Fibroblast of peridontal ligament (primary cell): ENCODE results near the gene SPC24.
A peak's percentile ranks its signal among the peaks of the same experiment; 100 is the strongest.
"Not testable (repeated sequence)": the region's sequence is repeated elsewhere in the genome, so short reads cannot be mapped to it uniquely, and the experiment has no call there.

Experiments used
- DNase-seq: peaks from one replicate; pipeline ENCODE4 v3.0.0-alpha.2; 2010; ENCODE audit errors: extremely low read depth

The SPC24 gene

GRCh38 chr19:11191934-11192333 lies 36.4 kb upstream of the SPC24 start:
- DNase-seq = no peak

DNA sequence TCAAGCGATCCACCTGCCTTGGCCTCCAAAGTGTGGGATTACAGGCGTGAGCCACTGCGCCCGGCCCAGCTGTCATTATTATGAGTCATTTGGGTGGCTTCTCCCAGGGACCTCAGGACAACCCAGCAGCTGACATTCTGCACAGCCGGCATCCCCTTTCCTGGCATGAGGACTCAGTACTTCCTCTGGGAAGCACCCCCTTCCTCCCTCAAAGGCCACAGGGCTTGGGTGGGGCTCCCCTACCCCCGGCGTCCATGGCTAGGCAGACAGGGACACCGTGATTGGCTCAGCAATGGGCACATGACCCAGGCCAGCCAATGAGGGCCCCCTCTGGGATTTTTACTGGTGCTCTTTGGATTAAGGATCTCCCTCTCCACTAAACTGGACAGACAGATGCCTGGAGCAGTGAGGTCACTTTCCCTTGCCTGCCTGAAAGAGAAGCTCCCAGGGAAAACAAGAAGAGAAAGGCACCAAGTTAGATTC lies 35.7 kb upstream of the SPC24 start:
- peak; percentile 75 for DNase-seq

DNA sequence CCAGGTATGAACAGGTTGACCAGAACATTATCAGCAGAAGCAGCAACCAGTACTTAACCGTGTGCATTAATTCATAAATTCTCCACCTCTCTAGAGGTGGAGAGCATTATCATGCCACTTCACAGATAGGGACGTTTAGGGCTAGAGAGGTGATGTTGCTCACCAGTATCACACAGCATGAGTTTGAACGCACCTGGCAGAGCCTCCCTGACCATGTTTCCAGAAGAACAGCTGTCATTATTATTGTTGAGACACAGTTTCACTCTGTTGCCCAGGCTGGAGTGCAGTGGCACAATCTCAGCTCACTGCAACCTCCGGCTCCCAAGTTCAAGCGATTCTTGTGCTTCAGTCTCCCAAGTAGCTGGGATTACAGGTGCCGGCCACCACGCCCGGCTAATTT lies 34.9 kb upstream of the SPC24 start:
- DNase-seq = no peak

DNA sequence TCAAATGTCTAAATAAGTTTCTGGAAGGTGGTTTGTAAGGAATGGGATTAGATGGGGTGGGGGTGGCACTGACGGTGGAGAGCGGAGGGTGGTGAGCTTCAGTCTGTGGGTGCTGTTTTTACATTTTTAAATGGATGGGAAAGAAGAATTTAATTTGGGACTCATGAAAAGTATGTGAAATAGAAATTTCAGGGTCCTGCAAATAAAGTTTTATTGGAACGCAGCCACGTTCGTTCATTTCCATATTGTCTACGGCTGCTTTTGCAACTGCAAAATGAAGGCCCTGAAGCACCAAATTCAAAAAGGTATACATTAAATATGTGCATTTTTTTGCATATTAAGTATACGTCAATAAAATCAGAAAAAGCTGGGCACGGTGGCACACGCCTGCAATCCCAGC lies 31.9 kb upstream of the SPC24 start:
- DNase-seq = no peak

DNA sequence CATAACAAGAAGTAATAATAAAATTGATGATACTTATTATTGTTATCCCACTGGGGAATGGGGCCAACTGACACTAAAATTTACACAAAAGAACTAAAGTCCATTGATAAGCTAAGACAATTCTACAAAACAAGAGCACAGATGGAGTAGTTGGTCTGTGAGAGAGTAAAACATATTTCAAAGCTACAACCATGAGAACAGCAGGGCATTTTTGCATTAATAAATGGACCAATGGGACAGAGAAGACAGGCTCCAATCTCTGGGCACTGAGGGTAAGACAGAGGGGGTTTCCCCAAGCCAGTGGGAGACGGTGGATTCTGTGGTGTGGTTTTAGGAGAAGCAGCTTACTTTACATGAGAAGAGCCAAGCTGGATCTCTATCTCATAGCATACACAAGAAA lies 27.4 kb upstream of the SPC24 start:
- no peak for DNase-seq

DNA sequence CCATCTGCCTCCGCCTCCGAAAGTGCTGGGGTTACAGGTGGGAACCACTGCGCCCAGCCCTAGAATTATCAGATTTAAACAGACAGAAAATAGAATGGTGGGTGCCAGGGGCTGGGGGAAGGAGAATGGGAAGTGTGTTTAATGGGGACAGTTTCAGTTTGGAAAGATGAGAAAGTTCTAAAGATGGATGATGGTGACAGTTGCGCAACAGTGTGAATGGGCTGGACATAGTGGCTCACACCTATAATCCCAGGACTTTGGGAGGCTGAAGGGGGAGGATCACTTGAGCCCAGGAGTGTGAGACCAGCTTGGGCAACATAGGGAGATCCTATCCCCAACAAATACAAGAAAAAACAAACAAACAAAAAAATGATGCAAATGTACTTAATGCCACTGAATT lies 25.9 kb upstream of the SPC24 start:
- no peak for DNase-seq

DNA sequence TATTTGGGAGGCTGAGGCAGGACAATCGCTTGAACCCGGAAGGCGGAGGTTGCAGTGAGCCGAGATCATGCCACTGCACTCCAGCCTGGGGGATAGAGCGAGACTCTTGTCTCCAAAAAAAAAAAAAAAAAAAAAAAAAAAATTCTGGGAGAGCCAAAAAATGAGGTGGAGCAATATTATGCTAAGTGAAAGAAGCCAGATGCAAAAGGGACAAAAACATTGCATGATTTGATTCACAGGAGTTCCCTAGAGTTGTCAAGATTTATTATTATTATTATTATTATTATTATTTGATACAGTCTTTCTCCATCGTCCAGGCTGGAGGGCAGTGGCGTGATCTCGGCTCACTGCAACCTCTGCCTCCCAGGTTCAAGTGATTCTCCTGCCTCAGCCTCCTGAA lies 25.4 kb upstream of the SPC24 start:
- DNase-seq = not testable (repeated sequence)

DNA sequence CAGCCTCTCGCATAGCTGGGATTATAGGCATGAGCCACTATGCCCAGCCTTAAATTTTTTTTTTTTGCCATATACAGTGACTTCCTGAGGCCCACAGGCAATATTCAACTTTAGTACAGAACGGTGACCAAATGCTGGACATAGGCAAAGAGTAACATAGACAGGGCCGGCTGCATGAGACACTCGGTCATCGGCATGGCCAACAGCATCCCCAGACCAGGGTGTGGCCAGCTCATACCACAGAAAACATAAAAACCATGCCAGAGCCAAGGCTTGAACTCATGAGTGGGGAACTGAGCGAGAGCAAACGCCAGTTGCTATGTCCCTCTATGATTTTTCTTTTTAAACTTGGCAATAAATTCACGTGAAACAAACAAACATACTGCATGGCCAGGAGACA lies 24.8 kb upstream of the SPC24 start:
- DNase-seq = no peak

DNA sequence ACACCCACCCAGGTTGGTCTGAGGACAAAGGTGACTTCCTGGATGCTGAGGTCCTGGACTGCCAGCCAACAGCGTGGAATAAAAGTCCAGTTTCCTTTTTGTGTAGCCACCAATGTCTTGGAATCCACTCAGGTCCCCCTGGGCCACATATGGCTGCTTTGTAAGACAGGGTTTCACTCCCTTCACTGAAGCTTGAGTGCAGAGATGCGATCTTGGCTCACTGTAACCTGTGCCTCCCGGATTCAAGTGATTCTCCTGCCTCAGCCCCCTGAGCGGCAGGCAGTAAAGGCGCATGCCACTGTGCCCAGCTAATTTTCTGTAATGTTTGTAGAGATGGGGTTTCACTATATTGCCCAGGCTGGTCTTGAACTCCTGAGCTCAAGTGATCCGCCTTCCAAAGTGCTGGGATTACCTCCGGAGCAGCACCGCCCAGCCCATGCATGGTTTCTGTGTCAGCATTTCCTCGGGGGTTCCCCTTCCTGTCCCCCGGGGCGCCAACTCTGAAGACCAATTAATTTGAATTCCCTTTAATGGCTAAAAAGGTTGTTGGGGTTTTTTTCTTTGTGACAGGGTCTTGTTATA lies 24.2 kb upstream of the SPC24 start:
- DNase-seq = no peak

DNA sequence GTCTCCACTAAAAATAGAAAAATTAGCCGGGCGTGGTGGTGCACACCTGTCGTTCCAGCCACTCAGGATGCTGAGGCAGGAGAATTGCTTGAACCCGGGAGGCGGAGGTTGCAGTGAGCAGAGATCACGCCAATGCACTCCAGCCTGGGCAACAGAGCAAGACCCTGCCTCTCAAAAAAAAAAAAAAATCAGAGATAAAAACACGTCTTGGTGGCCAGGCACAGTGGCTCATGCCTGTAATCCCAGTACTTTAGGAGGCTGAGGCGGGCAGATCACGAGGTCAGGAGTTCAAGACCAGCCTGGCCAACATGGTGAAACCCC lies 23.5 kb upstream of the SPC24 start:
- DNase-seq = not testable (repeated sequence)

DNA sequence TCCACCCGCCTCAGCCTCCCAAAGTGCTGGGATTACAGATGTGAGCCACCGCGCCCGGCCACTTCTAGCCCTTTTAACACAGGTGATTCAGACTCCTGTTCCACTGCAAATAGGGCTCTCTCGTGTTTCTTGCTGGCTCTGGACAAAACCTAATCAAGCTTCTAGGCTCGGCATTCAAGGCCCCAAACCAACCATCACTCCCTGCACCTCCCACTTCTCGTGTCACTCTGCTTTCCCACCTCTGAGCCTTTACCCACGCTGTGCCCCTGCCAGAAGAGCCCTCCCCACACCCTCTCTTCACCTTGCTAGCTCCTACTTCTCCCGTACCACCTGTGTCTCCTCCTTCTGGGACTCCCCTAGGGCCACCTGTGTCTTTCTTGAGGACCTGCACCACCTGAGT lies 22.0 kb upstream of the SPC24 start:
- no peak for DNase-seq

- DNase-seq = no peak
Observed at GRCh38 chr19:11176466-11177193, 21.0 kb upstream of the SPC24 start.

GRCh38 chr19:11175920-11176319 lies 20.3 kb upstream of the SPC24 start:
- DNase-seq = no peak

- no peak for DNase-seq
Observed at GRCh38 chr19:11174336-11174735, 18.8 kb upstream of the SPC24 start.

DNA sequence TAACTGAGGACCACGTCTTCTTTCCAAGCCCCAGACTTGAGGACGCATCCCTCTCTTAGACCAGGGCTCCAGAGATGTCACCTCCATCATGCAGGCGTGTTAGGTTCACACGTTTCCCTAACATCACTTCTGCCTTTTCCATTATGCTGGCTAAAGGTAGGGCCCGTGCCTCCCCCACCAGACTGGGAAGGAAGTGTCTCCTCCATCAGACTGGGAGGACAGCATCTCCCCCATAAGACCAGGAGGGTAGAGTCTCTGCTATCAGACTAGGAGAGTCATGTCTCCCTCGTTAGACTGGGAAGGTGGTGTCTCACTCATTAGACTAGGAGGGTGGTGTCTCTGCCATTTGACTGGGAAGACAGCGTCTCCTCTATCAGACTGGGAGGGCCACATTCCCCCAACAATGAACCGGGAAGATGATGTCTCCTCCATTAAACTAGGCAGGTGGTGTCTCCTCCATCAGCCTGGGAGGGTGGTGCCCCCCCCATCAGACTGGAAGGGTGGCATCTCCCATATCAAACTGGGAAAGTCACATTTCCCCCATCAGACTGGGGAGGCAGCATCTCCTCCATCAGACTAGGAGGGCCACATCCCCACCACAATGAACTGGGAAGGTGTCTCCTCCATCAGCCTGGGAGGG lies 18.1 kb upstream of the SPC24 start:
- DNase-seq = no peak

GRCh38 chr19:11172576-11172975 lies 17.0 kb upstream of the SPC24 start:
- DNase-seq = no peak

DNA sequence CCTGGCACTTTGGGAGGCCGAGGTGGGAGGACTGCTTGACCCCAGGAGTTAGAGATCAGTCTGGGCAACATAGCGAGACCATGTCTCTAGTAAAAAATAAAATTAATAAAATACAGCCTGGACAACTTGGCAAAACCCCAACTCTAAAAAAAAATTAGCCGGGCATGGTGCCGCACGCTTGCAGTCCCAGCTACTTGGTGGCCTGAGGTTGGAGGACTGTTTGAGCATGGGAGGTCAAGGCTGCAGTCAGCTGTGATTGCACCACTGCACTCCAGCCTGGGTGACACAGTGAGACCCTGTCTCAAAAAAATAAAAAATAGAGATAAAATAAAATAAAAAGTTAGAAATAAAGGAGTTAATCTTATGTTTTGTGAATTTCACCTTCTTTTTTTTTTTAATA lies 15.6 kb upstream of the SPC24 start:
- no peak for DNase-seq

DNA sequence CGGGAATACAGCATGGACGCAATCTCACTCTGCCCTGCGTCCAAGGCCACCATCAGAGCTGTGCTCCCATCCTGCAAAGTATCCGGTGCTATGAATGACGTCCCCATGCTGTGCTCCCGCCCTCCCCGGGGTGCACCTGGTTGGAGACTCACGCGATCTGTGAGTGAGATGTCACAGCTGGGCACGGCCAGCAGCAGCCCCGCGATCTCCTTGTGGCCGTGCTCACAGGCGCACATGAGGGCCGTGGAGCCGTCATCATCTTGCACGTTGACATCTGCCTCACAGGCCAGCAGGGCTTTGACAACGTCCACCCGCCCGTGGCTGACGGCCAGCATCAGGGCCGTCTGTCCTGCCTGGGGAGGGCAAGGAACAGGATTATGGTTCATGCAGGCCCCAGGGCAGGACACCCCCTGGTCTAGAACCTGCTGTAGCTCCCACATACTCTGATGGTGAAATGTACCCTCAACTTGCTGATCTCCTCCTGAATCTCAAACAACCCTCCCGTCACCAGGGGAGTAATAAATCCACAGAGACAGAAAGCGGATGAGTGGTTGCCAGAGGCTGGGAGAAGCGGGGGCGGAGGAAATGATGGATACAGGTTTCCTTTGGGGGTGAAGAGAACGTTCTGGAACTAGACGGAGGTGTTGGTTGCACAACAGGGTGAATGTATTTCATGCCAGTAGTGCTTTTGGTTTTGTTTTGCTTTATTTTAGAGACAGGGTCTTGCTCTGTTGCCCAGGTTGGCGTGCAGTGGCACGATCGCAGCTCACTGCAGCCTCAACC lies 14.5 kb upstream of the SPC24 start:
- no peak for DNase-seq

- DNase-seq = peak; percentile 97
Observed at GRCh38 chr19:11168568-11168967, 13.0 kb upstream of the SPC24 start.

- peak; percentile 83 for DNase-seq
Observed at GRCh38 chr19:11166281-11167142, 10.9 kb upstream of the SPC24 start.

DNA sequence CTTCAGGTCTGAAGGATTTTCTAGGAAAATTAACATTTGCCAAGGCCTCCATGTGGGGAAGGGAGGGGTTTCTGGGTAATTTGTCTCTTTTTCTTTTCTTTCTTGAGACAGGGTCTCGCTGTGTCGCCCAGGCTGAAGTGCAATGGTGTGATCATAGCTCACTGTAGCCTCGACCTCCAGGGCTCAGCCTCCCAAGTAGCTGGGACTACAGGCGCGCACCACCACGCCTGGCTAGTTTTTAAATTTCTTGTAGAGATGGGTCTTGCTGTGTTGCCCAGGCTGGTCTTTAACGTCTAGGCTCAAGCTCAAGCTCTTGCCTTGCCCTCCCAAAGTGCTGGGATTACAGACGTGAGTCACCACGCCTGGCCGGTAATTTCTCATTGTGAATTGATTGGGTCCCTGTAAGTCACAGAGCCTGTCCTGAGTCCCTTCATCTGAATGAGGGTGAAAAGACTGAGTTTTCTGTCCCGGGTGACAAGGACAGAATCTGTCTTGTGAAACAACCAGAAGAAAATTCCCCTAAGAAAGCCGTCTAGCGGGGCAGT lies 10.0 kb upstream of the SPC24 start:
- DNase-seq = peak; percentile 47
